Uterus (tissue), 2 donors: ENCODE measurements around the gene CHRM3.

ENCODE experiments used
- CTCF ChIP-seq, 4 experiments: fragments of 200-600 bp in 2 of 4; fragments of 450-650 bp in 2 of 4; sonication (generic) in 2 of 4; IDR thresholded peaks; one replicate each; pipeline ENCODE4 v1.5.1; 2016 to 2019; ENCODE audit warnings: antibody characterized with exemption in 4 of 4, mild to moderate bottlenecking in 2 of 4, moderate library complexity in 1 of 4
- POLR2A ChIP-seq, 2 donors: fragments of 450-650 bp; IDR thresholded peaks; one replicate each; pipeline ENCODE4 v1.6.1; 2016; ENCODE audit warnings: antibody characterized with exemption in 2 of 2, mild to moderate bottlenecking in 1 of 2, moderate library complexity in 1 of 2

DNA sequence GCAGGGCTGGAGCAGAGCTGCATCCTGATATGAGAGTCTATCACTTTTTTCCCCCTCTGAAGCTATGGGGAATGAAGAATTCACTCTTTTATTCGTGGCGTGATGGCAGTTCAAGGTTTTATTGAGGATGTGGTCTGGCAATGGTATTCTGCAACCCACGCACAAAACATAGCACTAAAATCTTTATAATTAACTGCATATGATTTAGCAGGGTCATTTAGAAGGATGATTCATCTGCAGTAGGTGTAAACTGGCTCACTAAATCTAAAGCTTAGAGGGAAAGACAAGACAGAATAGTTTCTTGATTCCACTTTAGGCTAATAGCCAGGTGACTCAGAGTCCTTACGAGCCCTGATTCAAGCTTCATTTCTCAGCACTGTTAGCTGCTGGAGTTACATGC lies 25.0 kb upstream of the CHRM3 start:
- TF ChIP-seq POLR2A (IDR thresholded peaks at IDR 0.05) (no peak), CTCF (IDR thresholded peaks at IDR 0.05) (no peak)
